ENCODE measurements around the gene TFDP1.

The TFDP1 gene

DNA sequence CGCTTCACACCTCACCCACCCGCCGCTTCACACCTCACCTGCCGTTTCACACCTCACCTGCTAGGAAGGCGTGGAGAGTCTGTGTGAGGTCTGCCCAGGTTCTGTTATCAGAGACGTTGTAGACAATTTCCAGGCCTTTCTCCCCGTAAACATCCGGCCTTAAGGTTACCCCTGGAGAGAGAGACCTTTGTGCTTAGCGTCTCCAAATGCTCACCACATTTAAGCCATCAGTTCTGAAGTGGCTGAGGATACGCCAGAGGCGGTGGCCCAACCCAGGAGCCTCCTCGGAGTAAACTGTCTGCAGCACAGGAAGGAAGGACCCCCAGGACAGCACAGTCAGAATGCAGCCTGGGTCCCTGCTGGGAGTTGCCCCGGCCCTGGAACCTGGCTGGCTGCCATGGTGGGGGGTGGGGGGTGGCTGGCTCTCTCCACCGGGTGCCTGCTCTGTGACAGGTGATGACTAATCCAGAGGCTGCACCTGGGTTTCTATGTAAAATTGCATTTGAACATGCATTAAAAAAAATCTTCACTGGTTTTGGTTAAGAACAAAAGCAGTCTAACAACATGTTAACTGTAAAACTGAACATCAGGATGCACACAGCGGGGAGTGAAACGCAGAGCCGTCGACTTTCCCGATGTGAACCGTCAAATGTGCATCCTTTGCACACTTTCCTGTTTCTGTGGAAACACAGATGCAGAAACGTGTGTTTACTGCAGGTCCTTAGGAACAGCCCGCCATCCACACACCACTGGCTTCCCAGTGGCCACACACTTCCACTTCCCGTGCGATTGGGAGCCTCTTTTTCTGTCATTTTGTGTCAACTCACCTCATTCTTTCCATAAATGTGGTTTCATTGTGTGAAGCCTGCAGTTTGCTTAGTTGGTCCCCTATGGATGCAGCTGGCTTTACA is 69.0 kb downstream of the TFDP1 start:
- DNase-seq: no peak

GRCh38 chr13:113654175-113654560 is 69.6 kb downstream of the TFDP1 start:
- DNase-seq: no peak

DNA sequence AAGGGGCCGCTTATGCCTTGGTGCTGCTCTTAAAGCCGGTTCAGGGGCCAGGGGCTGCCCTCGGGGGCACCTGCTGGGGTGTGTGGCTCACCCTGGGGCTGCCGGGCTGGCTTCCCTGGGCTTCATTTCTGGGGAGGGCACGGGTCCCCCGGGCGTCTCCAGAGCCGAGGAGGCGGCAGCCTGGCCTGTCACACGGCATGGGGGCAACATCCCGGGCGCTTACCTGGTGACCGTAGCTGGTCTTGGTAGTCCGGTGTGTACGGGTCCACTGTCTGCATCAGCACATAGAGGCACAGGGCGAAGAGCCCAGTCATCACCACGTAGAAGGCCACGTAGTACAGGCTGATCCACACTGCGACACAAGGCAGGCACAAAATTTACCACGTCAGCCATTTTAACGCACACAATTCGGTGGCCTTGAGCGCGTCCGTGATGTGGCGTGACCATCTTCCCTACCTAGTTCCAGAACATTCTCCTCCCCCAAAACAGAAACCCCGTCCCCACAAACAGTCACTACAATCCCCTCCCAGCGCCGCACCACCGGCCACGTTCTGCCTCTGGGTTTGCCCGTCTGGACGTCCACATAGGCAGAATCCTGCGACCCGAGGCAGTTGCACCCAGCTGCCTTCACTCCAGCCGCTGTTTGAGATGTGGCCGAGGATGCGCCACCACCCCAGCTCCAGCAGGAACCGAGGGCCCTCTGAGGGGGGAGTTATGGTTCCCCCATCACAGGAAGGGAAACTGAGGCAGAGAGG is 70.2 kb downstream of the TFDP1 start:
- DNase-seq: no peak

DNA sequence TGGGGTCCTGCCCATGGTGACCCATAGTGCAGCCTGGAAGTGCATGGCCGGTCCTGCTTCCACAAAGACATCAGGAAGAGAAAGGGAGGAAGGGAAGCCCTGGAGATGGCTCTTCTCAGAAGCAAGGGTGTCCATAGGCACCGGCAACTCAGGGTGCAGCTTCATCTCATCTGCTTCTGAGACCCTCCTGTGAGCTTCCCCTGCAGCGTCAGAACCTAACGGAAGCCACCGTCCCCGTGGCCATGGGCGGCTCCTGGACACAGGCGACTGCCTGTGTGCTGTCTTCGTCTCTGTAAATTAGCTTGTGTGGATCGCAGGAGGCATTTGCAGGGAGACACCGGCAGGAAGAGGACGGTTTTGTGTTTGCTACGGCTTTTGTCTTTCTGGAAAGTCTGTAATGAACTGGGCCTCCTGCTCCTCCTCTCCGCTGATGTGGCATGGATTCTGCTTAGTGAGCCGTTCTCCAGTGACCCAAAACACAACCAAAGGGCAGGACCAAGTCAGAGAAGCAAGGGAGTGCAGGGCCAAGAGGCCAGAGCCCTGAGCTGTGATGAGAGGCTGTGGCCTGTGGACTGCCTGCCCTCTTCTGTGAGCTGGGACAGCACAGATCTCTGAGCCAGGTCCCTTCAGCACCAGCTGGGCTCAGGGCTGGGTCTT is 70.9 kb downstream of the TFDP1 start:
- no peak for DNase-seq

DNA sequence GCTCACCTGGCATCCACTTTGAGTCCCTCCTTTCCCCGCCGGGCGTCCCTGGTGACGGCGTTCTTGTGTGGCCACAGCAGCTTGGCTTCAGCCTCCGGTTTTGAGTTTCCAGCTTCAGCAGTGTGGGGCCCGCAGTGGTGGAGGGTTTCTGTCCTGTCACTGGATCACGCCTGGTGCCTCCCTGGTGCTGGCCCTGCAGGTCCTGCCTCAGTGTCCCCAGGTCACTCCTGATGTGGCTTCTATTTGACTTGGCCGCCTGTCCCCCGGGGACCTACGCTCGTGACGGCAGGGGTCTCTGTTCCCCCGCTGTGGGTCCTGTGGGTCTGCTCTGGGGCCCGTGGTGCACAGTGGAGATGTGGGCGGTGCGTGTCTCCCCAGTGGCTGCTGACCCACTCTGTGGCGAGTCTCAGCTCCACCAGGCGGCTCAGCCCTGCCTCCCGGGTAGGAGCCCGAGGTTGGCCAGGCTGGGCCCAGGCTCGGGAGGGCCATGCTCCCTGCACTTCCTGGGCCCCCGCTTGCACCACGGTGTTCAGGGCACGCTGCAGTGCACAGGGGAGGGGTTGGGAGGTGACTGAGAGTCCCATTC is 71.5 kb downstream of the TFDP1 start:
- no peak for DNase-seq

DNA sequence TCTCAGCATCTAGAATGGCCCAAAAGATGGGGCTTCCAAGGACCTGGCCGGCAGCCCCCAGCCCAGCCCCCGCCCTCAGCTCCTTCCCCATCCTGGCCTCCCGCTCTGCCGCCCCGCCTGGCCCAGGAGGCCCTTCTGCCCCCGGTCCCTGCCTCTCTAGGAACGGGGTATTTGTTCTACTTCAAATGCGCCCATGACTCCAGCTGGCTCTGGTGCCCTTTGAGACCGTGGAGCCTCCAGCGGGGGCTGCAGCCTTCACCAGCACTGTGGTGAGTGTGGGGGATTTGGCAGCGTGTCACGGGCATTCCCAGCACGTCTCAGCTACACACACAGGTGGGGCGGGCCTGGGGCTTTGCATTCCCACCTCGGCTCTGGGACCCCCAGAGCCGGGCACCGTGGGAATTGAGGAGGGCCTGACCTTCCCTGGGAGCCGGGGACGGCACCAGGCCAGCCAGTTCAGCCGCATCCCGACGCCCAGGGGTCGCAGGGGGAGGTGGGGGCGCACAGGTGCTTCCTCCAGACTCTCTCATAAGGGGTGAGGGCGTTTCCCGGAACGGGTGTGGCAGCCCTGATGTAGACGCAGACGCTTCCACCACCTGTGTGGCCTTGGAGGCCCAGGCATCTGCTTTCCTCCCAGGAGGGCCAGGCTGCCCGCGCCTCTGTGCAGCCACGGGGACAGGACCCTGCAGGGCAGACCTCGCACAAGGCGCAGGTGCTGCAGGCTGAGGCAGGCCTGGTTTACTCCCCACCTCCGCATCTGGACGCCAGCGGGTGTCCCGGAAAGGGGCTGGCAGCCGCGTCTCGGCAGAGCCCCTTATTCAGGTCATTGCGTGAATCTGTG is 72.5 kb downstream of the TFDP1 start:
- DNase-seq: no peak

DNA sequence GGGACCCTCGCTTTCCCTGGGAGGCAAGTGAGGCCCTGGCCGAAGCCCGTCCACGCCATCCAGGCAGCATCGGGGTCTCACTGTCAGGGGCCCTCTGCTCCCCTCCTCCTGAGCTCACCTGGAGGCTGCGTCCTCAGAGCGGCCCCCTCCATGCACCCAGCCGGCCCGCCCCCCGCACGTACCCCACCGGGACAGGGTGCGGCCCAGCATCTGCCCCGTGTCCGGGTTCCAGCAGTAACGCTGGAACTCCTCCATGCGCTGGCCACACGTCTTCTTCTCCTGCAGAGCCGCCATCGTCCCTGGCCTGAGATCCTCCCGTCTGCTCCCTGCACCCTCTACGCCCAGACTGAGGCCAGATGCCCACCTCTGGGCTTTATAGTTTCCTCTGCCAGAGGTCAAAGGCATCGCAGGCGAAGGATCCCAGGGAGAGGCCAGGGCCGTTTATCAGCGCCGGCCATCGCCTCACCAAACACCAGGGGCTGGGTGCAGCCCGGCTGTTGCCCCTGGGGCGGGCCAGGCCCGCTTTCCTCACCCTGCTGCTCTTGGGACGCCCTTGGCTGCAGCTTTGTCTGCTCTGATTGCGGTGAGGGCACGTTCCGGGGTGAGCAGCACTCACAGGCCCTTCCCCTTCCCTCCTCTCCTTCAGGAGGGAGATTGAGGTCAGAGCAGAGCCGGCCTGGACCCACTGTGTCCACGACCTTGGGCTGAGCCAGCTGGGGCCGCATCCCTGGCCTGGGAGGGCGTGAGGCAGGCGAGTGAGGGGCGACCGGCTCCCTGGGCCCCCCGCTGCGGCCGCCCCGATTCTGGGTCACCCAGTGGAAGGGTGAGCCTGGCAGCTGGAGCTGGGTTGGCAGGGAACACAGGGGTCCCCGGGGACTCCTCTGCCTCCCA is 73.5 kb downstream of the TFDP1 start, which contains the start of gene ATP4B:
TSS of gene ATP4B (minus strand) at position 348 of the 891 bp plus-strand sequence. CDS start at position 294, 54 bp downstream.
- DNase-seq: no peak

DNA sequence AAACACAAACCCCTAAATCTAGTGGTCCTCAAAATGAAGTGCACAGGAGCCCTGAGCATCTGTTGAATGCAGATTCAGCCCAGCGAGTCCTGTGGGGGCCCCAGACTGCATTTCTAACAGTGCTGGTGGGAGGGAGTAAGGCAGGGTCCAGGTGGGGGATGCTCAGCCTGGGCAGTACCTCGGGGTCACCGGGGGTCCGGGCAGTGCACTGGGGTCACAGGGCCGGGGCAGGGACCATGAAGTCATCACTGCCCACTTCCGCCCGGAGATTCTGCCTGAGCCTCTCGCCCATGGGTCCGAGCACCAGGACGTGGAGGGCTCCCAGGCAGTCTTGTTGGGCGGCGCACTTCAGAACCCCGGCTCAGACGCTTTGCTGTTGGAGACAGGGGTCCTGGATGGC is 74.3 kb downstream of the TFDP1 start:
- no peak for DNase-seq

GRCh38 chr13:113659337-113659736 is 74.8 kb downstream of the TFDP1 start:
- DNase-seq: no peak

- DNase-seq: no peak
Observed at GRCh38 chr13:113660066-113660465, 75.5 kb downstream of the TFDP1 start.

GRCh38 chr13:113661509-113661908 is 77.0 kb downstream of the TFDP1 start:
- no peak for DNase-seq

GRCh38 chr13:113663934-113664333 is 79.4 kb downstream of the TFDP1 start:
- no peak for DNase-seq

DNA sequence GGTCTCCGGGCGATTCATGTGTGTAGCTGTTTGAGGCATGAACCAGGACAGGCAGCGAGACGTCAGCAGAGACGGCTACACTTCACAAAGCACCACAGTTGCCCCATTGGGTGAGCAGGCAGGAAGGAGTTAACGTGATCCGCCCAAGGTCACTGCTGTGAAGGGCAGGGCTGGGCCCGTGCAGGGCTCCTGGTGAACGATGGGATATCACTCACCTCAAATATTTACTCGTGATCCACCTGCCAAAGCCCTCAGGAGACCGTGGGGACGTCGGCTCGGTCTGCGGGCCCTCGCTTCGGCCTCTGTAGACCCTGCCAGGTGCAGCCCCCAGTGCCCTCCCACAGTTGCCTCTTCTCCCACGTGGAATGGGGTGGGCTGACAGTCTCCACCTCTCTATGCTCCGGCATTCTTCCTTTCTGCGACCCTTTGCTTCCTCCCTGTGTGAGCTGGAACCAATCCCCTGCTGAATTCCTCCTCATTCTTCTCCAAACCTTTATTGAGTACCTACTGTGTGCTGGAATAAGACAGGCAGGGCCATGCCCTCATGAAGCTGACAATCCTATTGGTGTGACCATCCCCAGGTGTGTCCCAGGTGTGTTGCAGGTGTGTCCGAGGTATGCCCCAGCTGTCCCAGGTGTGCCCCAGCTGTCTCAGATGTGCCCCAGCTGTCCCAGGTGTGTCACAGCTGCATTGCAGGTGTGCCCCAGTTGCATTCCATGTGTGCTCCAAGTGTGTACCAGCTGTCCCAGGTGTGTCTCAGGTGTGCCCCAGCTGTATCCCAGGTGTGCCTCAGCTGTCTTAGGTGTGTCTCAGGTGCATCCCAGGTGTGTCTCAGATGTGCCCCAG is 80.4 kb downstream of the TFDP1 start:
- no peak for DNase-seq

DNA sequence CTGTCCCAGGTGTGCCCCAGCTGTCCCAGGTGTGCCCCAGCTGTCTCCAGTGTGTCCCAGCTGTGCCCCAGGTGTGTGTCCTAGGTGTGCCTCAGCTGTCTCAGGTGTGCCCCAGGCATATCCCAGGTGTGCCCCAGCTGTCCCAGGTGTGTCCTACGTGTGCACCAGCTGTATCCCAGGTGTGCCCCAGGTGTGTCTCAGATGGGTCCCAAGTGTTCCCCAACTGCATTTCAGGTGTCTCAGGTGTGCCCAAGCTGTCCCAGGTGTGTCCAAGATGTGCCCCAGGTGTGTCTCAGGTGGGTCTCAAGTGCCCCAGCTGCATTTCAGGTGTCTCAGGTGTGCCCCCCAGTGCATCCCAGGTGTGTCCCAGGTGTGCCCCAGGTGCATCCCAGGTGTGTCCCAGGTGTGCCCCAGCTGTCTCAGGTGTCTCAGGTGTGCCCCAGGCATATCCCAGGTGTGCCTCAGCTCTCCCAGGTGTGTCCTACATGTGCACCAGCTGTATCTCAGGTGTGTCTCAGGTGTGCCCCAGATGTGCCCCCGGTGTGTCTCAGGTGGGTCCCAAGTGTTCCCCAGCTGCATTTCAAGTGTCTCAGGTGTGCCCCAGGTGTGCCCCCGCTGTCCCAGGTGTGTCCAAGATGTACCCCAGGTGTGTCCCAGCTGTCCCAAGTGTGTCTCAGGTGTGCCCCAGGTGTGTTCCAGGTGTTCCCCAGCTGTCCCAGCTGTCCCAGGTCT is 81.2 kb downstream of the TFDP1 start:
- DNase-seq: no peak

DNA sequence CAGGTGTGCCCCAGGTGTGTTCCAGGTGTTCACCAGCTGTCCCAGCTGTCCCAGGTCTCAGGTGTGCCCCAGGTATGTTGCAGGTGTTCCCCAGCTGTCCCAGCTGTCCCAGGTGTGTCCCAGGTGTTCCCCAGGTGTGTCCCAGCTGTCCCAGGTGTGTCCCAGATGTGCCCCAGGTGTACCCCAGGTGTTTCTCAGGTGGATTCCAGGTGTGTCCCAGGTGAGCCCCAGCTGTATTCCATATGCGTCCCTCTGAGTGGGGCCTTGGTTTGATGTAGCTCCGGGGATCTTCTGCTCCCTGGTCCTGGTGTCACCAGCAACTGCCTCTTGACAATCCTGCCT is 81.7 kb downstream of the TFDP1 start:
- DNase-seq: no peak

DNA sequence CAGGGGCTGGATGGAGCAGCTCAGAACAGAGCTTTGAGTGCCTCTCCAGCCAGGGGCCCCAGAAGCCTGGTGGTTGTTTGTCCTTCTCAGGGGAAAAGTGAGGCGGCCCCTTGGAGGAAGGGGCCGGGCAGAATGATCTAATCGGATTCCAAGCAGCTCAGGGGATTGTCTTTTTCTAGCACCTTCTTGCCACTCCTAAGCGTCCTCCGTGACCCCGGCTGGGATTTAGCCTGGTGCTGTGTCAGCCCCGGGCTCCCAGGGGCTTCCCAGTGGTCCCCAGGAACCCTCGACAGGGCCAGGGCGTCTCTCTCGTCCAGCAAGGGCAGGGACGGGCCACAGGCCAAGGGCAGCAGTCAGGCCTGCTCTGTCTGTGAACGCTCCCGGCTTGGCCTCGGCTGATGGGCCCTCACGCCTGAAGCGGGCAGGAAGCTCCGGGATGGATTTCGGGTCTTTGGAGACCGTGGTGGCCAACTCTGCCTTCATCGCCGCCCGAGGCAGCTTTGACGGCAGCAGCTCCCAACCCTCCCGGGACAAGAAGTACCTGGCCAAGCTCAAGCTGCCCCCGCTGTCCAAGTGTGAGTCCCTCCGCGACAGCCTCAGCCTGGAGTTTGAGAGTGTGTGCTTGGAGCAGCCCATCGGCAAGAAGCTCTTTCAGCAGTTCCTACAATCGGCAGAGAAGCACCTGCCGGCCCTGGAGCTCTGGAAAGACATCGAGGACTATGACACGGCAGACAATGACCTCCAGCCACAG is 82.6 kb downstream of the TFDP1 start, which contains the start of gene GRK1:
TSS of gene GRK1 (plus strand) at position 269 of the 751 bp plus-strand sequence. CDS start at position 437, 168 bp downstream.
- no peak for DNase-seq

DNA sequence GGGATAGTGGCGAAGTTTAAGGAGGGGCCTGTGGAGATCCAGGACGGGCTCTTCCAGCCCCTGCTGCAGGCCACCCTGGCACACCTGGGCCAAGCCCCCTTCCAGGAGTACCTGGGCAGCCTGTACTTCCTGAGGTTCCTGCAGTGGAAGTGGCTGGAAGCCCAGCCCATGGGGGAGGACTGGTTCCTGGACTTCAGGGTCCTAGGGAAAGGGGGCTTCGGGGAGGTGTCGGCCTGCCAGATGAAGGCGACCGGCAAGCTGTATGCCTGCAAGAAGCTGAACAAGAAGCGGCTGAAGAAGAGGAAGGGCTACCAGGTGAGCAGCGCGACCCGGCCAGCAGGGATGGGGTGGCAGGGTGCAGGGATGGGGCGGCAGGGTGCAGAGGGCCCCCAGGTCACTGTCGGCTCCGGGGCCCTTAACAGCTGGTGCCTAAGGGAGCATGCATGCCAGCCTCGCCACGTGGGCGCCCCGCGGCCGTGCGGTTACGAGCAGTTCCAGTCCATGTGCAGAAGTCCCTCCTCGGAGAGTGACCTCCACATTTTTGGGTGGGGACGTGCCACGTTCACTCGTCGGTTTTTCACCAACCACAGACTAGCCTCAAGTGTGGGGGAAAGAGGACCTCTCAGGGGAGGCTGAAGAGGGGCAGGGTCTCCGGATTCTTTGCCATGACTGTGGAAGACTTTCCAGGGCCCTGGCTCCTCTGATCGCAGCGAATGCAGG is 83.4 kb downstream of the TFDP1 start:
- no peak for DNase-seq

GRCh38 chr13:113668491-113668971 is 84.0 kb downstream of the TFDP1 start:
- no peak for DNase-seq
